Activated CD8-positive, alpha-beta memory T cell treated with anti-CD3 and anti-CD28 coated beads, Interleukin-2, amount 50 U/mL, for 1 hour (primary cell): ENCODE results near the gene ANKS1A.

ENCODE experiments used
- DNase-seq: peaks from one replicate; pipeline ENCODE4 v3.0.0-alpha.2; 2020; ENCODE audit errors: extremely low read depth

ANKS1A gene

GRCh38 chr6:35084511-35085203, 195.6 kb downstream of the ANKS1A start:
- DNase-seq: no peak

DNA sequence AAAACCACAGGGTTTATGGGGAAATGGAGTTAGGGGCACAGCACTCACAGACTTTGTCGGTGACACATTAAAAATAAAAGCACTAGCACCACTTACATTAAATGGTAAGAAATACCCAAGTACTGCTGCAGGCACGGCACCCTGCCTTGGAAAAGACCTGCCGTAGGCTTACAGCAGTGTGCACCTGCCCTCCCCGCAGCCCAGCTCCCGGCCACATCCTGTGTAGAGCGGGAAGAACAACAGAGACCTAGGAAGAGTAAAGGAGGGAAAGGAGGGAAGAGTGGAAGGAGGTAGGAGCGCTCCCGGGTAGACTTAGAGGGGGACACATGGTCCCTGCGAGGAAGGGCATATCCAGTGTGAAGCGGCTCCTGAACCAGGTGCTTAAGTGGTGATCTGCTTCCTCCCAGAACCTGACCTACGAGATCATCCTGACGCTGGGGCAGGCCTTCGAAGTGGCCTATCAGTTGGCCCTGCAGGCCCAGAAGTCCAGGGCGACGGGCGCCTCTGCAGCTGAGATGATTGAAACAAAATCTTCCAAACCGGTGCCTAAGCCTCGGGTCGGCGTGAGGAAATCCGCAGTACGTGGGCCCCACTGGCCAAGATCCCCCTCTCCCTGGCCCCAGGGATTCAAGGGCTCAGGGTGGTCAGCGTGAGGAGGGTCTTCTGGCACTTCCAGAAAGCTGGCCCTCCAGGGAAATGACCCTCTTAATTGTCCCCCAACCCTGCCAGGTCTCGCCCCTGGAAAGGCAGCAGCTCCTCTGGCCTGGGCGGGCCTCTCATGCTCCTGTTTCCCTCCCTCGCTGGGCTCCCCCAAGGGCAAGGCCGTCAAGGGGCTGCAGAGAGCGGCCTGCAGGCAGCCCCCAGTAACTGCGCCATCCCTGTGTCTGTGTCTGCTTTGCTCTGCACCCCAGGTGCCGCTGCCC, 196.6 kb downstream of the ANKS1A start:
- no peak for DNase-seq

GRCh38 chr6:35086282-35086632, 197.2 kb downstream of the ANKS1A start:
- no peak for DNase-seq

GRCh38 chr6:35086636-35087360, 197.7 kb downstream of the ANKS1A start:
- DNase-seq: no peak

- DNase-seq: no peak
These were observed 198.6 kb downstream of the ANKS1A start for GRCh38 chr6:35087361-35088280.

DNA sequence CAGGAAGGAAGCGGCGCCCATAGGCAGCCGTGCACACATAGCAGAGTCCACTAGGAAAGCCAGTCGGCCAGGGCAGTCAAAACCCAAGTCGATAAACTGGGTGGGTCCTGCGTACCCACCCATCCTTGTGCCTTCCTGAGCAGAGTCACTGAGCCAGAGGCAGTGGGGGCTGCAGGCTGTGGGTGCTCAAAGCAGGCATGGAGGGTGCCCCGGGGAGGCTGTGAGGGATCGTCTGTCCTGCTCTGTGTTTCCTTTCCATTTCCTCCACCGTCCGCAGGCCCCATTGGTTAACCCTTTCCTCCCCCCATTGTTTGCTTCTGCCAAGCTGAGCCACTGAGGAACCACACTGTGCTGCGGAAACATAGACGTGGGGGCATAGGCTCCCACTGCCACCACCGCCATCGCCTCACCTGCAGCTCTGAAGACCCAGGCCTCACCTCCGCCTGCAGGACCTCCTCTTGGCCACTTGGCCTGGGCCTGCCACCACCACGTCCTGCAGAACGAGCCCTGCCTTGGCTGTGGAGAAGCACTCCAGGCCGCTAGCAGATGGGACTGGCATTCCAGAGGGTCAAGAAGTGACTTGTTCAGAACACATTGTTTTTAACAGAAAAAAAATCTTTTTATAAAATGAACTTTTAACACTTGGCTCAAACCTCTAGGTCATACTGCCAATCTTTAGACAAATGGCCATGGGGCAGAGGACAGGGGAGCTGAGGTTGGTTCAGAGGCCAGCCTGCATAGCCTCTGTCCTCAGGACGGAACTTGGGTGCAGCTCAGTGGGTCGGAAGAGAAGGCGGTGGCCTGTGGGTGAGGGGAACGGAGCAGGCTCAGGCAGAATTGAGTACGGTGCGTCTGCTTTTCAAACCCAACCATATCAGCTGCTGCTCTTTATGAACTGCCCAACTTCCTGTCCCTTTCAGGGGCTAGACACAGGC, 199.5 kb downstream of the ANKS1A start:
- DNase-seq: no peak

DNA sequence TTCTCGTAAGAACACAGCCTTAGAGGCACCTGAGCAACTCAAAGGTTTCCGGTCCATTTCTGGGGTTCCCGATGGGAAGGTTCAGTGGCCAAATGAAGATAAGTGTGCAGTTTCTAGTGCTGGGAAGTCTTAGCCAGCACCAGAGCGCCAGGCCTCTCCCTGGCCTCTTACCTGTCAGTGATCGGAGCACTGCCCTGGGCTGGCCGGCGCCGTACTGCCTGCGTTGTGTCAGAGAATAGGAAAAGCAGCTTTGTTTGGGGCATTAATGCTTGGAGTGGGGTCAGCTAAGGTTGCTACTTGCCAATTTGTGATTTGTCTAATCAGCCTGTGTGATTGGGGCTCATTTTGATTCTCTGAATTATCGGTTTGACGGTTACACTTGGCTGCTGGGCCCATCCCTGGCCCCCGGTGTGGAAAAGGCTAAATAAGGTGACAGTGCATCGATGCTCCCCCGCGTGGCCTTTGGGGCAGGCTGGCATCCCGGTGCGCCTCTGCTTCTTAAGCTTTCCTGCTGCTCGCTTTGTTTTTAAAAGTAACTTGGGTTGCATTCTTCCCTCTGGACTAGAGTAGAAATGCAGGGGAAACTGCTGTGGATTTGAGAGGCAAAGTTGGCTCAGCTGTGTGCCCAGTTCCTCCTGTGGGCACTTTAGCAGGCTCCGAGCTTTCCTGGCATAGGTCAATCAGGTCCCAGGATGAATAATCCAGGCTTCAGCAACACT, 200.3 kb downstream of the ANKS1A start:
- DNase-seq: no peak

DNA sequence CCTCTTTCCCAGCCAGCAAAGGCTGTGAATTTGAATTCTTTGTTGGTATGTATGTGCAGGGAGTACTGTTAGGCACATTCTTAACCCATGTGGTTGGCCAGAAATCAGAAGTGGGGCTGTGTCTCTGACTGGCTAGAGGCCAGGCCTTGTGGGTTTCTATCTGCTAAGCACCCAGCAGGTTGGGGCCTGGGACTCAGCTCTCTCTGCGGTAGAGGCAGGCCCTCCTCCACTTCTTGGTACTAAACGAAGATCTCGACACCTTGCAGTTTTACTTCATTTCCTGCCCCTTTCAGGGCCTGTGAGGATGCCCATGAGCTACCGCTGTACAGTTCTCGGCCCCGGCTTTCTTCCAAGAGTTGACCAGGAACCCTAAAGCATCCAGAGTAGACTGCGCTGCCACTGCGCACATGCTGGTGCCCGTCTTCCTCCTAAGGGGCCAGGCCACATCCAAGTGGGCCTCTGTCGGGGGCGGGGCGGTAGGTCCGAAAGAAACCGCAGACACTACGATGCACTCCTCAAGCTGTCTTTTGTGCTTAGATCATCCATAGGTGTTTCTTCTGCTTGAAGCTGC, 201.0 kb downstream of the ANKS1A start:
- DNase-seq: no peak

- DNase-seq: no peak
These were observed 201.7 kb downstream of the ANKS1A start for GRCh38 chr6:35090734-35091133.

- DNase-seq: no peak
These were observed 202.5 kb downstream of the ANKS1A start for GRCh38 chr6:35091346-35092083.

GRCh38 chr6:35092362-35093117, 203.5 kb downstream of the ANKS1A start:
- DNase-seq: no peak

DNA sequence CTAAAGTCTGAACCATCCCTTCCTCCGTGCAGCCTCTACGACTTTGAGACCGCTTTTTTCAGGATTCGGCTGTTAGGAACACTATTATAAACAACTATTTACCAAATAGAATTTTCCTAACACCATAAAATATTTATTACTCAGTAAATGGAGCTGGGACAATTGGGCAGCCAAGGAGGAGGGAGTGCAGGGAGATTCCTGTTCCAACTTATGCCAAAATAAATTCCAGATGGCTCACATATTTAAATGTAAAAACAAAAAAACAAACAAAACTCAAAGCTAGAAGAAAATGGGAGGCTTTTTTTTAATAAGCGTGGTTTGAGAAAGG, 204.0 kb downstream of the ANKS1A start:
- DNase-seq: no peak

DNA sequence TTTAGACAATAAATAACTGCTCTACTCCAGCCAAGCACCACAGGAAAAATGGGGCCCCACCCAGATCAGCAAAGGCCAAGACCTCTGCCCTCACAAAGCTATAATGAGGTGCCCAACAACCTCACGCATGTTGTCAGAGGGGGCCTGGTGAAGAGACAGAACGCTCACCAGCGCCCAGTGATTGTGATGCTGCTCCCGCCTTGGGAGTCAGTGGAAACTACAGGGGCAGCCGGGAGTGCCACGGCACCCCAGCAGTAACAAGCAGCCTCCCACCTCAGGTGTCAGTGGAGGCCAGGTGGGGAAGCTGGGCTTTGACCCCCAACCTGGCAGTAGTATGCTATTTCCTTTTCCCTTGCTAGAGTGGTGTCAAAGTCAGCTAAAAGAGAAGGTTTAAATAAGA, 204.7 kb downstream of the ANKS1A start:
- no peak for DNase-seq

DNA sequence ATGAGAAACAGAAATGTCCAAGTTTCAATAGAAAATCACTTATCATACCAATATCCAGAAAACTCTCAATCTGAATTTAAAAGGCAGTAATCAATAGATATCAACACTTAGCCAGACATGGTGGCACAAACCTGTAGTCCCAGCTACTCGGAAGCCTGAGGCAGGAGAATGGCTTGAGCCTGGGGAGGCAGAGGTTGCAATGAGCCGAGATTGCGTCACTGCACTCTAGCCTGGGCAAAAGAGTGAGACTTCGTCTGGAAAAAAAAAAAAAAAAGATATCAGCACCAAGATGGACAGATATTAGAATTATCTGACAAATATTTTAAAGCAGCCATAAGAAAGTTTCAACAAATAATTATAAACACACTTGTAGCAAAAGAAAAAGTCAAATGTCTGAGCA, 205.1 kb downstream of the ANKS1A start:
- DNase-seq: no peak

DNA sequence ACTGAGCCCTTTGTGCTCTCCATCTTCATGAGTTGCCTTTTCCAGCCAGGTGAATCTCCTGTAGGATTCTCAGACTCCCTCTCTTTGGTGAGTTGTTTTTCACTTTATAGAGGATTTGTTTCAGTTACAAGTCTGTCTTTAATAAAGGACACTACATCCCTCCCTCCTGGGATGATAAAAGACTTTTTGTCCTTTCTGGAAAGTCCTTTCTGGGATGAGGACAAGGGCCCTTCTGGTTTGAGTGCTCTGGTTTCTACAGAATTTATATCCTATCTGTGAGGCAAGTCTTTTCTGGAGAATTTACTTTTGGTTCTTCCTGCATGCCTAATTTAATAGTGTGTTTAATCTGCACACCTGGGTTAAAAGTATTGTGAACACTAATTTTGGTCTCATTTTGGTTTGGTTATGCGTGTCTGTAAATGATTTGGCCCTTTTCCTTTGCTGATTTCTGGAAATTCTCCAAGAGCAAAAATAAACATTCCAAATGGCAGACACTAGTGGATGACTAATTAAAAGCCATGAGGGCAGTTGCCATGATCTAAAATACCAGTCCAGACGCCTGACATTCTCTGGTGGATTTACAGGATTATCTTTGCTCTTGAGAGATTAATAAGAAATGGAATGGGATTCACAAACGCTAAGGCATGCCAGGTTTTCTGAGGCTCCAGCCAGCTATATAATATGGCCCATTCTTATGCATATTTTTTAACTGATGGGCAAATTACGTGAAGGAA, 207.2 kb downstream of the ANKS1A start:
- DNase-seq: no peak

DNA sequence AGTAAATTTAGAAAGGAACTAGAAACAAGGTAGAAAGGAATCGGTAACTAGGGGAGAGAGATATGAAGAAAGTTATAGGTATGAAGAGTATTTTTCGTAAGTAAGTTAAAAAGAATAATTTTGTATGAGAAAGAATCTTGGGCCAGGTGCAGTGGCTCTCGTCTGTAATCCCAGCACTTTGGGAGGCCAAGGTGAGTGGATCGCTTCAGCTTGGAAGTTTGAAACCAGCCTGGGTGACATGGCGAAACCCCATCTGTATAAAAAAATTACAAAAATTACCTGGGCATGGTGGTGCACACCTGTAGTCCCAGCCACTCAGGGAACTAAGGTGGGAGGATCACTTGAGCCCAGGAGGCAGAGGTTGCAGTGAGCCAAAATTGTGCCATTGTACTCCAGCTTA, 210.1 kb downstream of the ANKS1A start:
- DNase-seq: no peak

- no peak for DNase-seq
These were observed 216.0 kb downstream of the ANKS1A start for GRCh38 chr6:35105078-35105477.
